Hepatic stellate cell (primary cell): ENCODE data around the gene FBXO17.
"Not testable (repeated sequence)": the region's sequence is repeated elsewhere in the genome, so short reads cannot be mapped to it uniquely, and the experiment has no call there.

ENCODE experiments used
- DNase-seq: peaks from one replicate; pipeline ENCODE4 v3.0.0; 2011; ENCODE audit warnings: low spot score

FBXO17 gene

GRCh38 chr19:38975214-38975860, at the start of gene FBXO17:
Gene FBXO17, minus strand, starts transcription at chr19:38975742. Its CDS starts 25,423 bp downstream, at chr19:38950319.
- DNase-seq, result peak; percentile 54

- no peak for DNase-seq
Measured at GRCh38 chr19:39024875-39025641, 49.5 kb upstream of the FBXO17 start.

GRCh38 chr19:39021063-39021462, 45.5 kb upstream of the FBXO17 start:
- DNase-seq, result no peak

GRCh38 chr19:39017646-39018045, 42.1 kb upstream of the FBXO17 start:
- no peak for DNase-seq

- DNase-seq, result no peak
Measured at GRCh38 chr19:39017026-39017425, 41.5 kb upstream of the FBXO17 start.

- no peak for DNase-seq
Measured at GRCh38 chr19:39014037-39014436, 38.5 kb upstream of the FBXO17 start.

GRCh38 chr19:39009001-39009400, 33.5 kb upstream of the FBXO17 start:
- DNase-seq, result no peak

- DNase-seq, result no peak
Measured at GRCh38 chr19:39008137-39008536, 32.6 kb upstream of the FBXO17 start.

GRCh38 chr19:39007096-39007495, 31.6 kb upstream of the FBXO17 start:
- DNase-seq, result no peak

GRCh38 chr19:39004403-39004802, 28.9 kb upstream of the FBXO17 start:
- DNase-seq, result no peak

GRCh38 chr19:39003796-39004195, 28.3 kb upstream of the FBXO17 start:
- no peak for DNase-seq

- DNase-seq, result no peak
Measured at GRCh38 chr19:39003188-39003587, 27.6 kb upstream of the FBXO17 start.

- DNase-seq, result no peak
Measured at GRCh38 chr19:39001041-39001440, 25.5 kb upstream of the FBXO17 start.

GRCh38 chr19:38997576-38997975, 22.0 kb upstream of the FBXO17 start:
- DNase-seq, result not testable (repeated sequence)

- no peak for DNase-seq
Measured at GRCh38 chr19:38993271-38993670, 17.7 kb upstream of the FBXO17 start.

- DNase-seq, result no peak
Measured at GRCh38 chr19:38990949-38991697, 15.6 kb upstream of the FBXO17 start.

- DNase-seq, result not testable (repeated sequence)
Measured at GRCh38 chr19:38989614-38990013, 14.1 kb upstream of the FBXO17 start.

- DNase-seq, result no peak
Measured at GRCh38 chr19:38989066-38989605, 13.6 kb upstream of the FBXO17 start.

- not testable (repeated sequence) for DNase-seq
Measured at GRCh38 chr19:38988627-38989026, 13.1 kb upstream of the FBXO17 start.

- not testable (repeated sequence) for DNase-seq
Measured at GRCh38 chr19:38987745-38988144, 12.2 kb upstream of the FBXO17 start.

GRCh38 chr19:38985262-38985661, 9.7 kb upstream of the FBXO17 start:
- no peak for DNase-seq

- no peak for DNase-seq
Measured at GRCh38 chr19:38980583-38981374, 5.2 kb upstream of the FBXO17 start.
